DOHH2 (cell line): Measurements from ENCODE around the gene CAPN15.

Experiments
- CTCF ChIP-seq: fragments of 200-600 bp; sonication (generic); IDR thresholded peaks from one replicate; pipeline ENCODE4 v1.5.1; 2014; ENCODE audit warnings: antibody characterized with exemption, mild to moderate bottlenecking, low read depth, low read length; ENCODE audit not compliant: poor library complexity, severe bottlenecking
- EZH2phosphoT487 ChIP-seq: fragments of 200-600 bp; sonication (generic); IDR thresholded peaks from 2 replicates; pipeline ENCODE4 v1.6.1; 2017; ENCODE audit warnings: borderline replicate concordance, mild to moderate bottlenecking, antibody characterized with exemption, low read length, moderate library complexity, mixed read lengths

- no peak for TF ChIP-seq CTCF
- TF ChIP-seq EZH2phosphoT487, result no peak
Observed at GRCh38 chr16:593807-594206, 66.3 kb downstream of the CAPN15 start.
